ENCODE data around the gene SPTBN1.

The SPTBN1 gene

GRCh38 chr2:54566896-54567295 lies 110.8 kb downstream of the SPTBN1 start:
- Histone ChIP-seq H3K36me3 (ENCODE audit: control insufficient read depth, insufficient read depth, low read length) (no peaks in the 10 kb centered on the region), H3K27me3 (replicated peaks; ENCODE audit: control insufficient read depth, insufficient read depth, low read length, poor library complexity, severe bottlenecking) (no peaks in the 10 kb centered on the region), H3K27ac (ENCODE audit: insufficient read depth, low read length, poor library complexity, severe bottlenecking) (no peak overlapping the region), H3K4me1 (ENCODE audit: control insufficient read depth, insufficient read depth, low read length, poor library complexity, severe bottlenecking) (peaks cover 55% of the 10 kb centered on the region), H3K4me3 (ENCODE audit: insufficient read depth, low read depth, low read length, poor library complexity, severe bottlenecking) (no peak overlapping the region), H3K9me3 (ENCODE audit: control insufficient read depth, low read length) (no peaks in the 10 kb centered on the region)
- no peak for DNase-seq

- Histone ChIP-seq H3K27ac (ENCODE audit: insufficient read depth, low read length, poor library complexity, severe bottlenecking) (peak overlapping the region; percentile 95), H3K27me3 (replicated peaks; ENCODE audit: control insufficient read depth, insufficient read depth, low read length, poor library complexity, severe bottlenecking) (no peaks in the 10 kb centered on the region), H3K4me3 (ENCODE audit: insufficient read depth, low read depth, low read length, poor library complexity, severe bottlenecking) (peak overlapping the region; percentile 36), H3K4me1 (ENCODE audit: control insufficient read depth, insufficient read depth, low read length, poor library complexity, severe bottlenecking) (peaks cover 60% of the 10 kb centered on the region), H3K36me3 (ENCODE audit: control insufficient read depth, insufficient read depth, low read length) (no peaks in the 10 kb centered on the region), H3K9me3 (ENCODE audit: control insufficient read depth, low read length) (no peaks in the 10 kb centered on the region)
- no peak for DNase-seq
Observed at GRCh38 chr2:54568876-54569321, 112.8 kb downstream of the SPTBN1 start.

- Histone ChIP-seq H3K4me1 (ENCODE audit: control insufficient read depth, insufficient read depth, low read length, poor library complexity, severe bottlenecking) (peaks cover 68% of the 10 kb centered on the region), H3K9me3 (ENCODE audit: control insufficient read depth, low read length) (no peaks in the 10 kb centered on the region), H3K27ac (ENCODE audit: insufficient read depth, low read length, poor library complexity, severe bottlenecking) (peak overlapping the region; percentile 95), H3K4me3 (ENCODE audit: insufficient read depth, low read depth, low read length, poor library complexity, severe bottlenecking) (peak overlapping the region; percentile 36), H3K36me3 (ENCODE audit: control insufficient read depth, insufficient read depth, low read length) (no peaks in the 10 kb centered on the region), H3K27me3 (replicated peaks; ENCODE audit: control insufficient read depth, insufficient read depth, low read length, poor library complexity, severe bottlenecking) (no peaks in the 10 kb centered on the region)
- DNase-seq: no peak
Observed at GRCh38 chr2:54569745-54570301, 113.7 kb downstream of the SPTBN1 start.

- no peak overlapping the region for H3K4me3 ChIP-seq (ENCODE audit: insufficient read depth, low read depth, low read length, poor library complexity, severe bottlenecking)
- H3K4me1 ChIP-seq (ENCODE audit: control insufficient read depth, insufficient read depth, low read length, poor library complexity, severe bottlenecking): peaks cover 68% of the 10 kb centered on the region
Observed at GRCh38 chr2:54570321-54570855, 114.3 kb downstream of the SPTBN1 start.

GRCh38 chr2:54570925-54571694 lies 115.0 kb downstream of the SPTBN1 start:
- H3K4me3 ChIP-seq (ENCODE audit: insufficient read depth, low read depth, low read length, poor library complexity, severe bottlenecking): peak overlapping the region; percentile 0
- peak; percentile 54 to 73 (median 60) for DNase-seq
- peaks cover 76% of the 10 kb centered on the region for H3K4me1 ChIP-seq (ENCODE audit: control insufficient read depth, insufficient read depth, low read length, poor library complexity, severe bottlenecking)

More at GRCh38 chr2:54570321-54570855, 114.3 kb downstream of the SPTBN1 start:
- Histone ChIP-seq H3K9me3 (ENCODE audit: control insufficient read depth, low read length) (no peaks in the 10 kb centered on the region), H3K36me3 (ENCODE audit: control insufficient read depth, insufficient read depth, low read length) (no peaks in the 10 kb centered on the region), H3K27me3 (replicated peaks; ENCODE audit: control insufficient read depth, insufficient read depth, low read length, poor library complexity, severe bottlenecking) (no peaks in the 10 kb centered on the region), H3K27ac (ENCODE audit: insufficient read depth, low read length, poor library complexity, severe bottlenecking) (peak overlapping the region; percentile 95)
- DNase-seq: no peak

GRCh38 chr2:54572262-54572635 lies 116.1 kb downstream of the SPTBN1 start:
- Histone ChIP-seq H3K4me1 (ENCODE audit: control insufficient read depth, insufficient read depth, low read length, poor library complexity, severe bottlenecking) (peaks cover 87% of the 10 kb centered on the region), H3K27me3 (replicated peaks; ENCODE audit: control insufficient read depth, insufficient read depth, low read length, poor library complexity, severe bottlenecking) (no peaks in the 10 kb centered on the region), H3K4me3 (ENCODE audit: insufficient read depth, low read depth, low read length, poor library complexity, severe bottlenecking) (no peak overlapping the region), H3K36me3 (ENCODE audit: control insufficient read depth, insufficient read depth, low read length) (no peaks in the 10 kb centered on the region), H3K9me3 (ENCODE audit: control insufficient read depth, low read length) (no peaks in the 10 kb centered on the region), H3K27ac (ENCODE audit: insufficient read depth, low read length, poor library complexity, severe bottlenecking) (peak overlapping the region; percentile 95)
- no peak for DNase-seq

More at GRCh38 chr2:54570925-54571694, 115.0 kb downstream of the SPTBN1 start:
- Histone ChIP-seq H3K9me3 (ENCODE audit: control insufficient read depth, low read length) (no peaks in the 10 kb centered on the region), H3K27me3 (replicated peaks; ENCODE audit: control insufficient read depth, insufficient read depth, low read length, poor library complexity, severe bottlenecking) (no peaks in the 10 kb centered on the region), H3K27ac (ENCODE audit: insufficient read depth, low read length, poor library complexity, severe bottlenecking) (peak overlapping the region; percentile 95), H3K36me3 (ENCODE audit: control insufficient read depth, insufficient read depth, low read length) (no peaks in the 10 kb centered on the region)

- H3K4me3 ChIP-seq (ENCODE audit: insufficient read depth, low read depth, low read length, poor library complexity, severe bottlenecking): peak overlapping the region; percentile 42
- DNase-seq: peak in 2 of 3 donors; percentile 25 to 50
- H3K9me3 ChIP-seq (ENCODE audit: control insufficient read depth, low read length): no peaks in the 10 kb centered on the region
- peaks cover 90% of the 10 kb centered on the region for H3K4me1 ChIP-seq (ENCODE audit: control insufficient read depth, insufficient read depth, low read length, poor library complexity, severe bottlenecking)
- H3K36me3 ChIP-seq (ENCODE audit: control insufficient read depth, insufficient read depth, low read length): no peaks in the 10 kb centered on the region
- H3K27ac ChIP-seq (ENCODE audit: insufficient read depth, low read length, poor library complexity, severe bottlenecking): peak overlapping the region; percentile 95
- no peaks in the 10 kb centered on the region for H3K27me3 ChIP-seq (replicated peaks; ENCODE audit: control insufficient read depth, insufficient read depth, low read length, poor library complexity, severe bottlenecking)
Observed at GRCh38 chr2:54572636-54573536, 116.8 kb downstream of the SPTBN1 start.

GRCh38 chr2:54573537-54573919 lies 117.4 kb downstream of the SPTBN1 start:
- H3K27me3 ChIP-seq (replicated peaks; ENCODE audit: control insufficient read depth, insufficient read depth, low read length, poor library complexity, severe bottlenecking): no peaks in the 10 kb centered on the region
- peak overlapping the region; percentile 95 for H3K27ac ChIP-seq (ENCODE audit: insufficient read depth, low read length, poor library complexity, severe bottlenecking)
- H3K4me3 ChIP-seq (ENCODE audit: insufficient read depth, low read depth, low read length, poor library complexity, severe bottlenecking): peak overlapping the region; percentile 42
- no peaks in the 10 kb centered on the region for H3K9me3 ChIP-seq (ENCODE audit: control insufficient read depth, low read length)
- DNase-seq: no peak
- H3K4me1 ChIP-seq (ENCODE audit: control insufficient read depth, insufficient read depth, low read length, poor library complexity, severe bottlenecking): peaks cover 94% of the 10 kb centered on the region
- H3K36me3 ChIP-seq (ENCODE audit: control insufficient read depth, insufficient read depth, low read length): no peaks in the 10 kb centered on the region

GRCh38 chr2:54574107-54574859 lies 118.2 kb downstream of the SPTBN1 start:
- H3K27me3 ChIP-seq (replicated peaks; ENCODE audit: control insufficient read depth, insufficient read depth, low read length, poor library complexity, severe bottlenecking): no peaks in the 10 kb centered on the region
- H3K4me3 ChIP-seq (ENCODE audit: insufficient read depth, low read depth, low read length, poor library complexity, severe bottlenecking): peak overlapping the region; percentile 42
- peak overlapping the region; percentile 95 for H3K27ac ChIP-seq (ENCODE audit: insufficient read depth, low read length, poor library complexity, severe bottlenecking)
- no peaks in the 10 kb centered on the region for H3K36me3 ChIP-seq (ENCODE audit: control insufficient read depth, insufficient read depth, low read length)
- DNase-seq: peak; percentile 62 to 81 (median 77)
- no peaks in the 10 kb centered on the region for H3K9me3 ChIP-seq (ENCODE audit: control insufficient read depth, low read length)
- H3K4me1 ChIP-seq (ENCODE audit: control insufficient read depth, insufficient read depth, low read length, poor library complexity, severe bottlenecking): peaks cover 95% of the 10 kb centered on the region

Data from effector memory CD4-positive, alpha-beta T cell (primary cell).